ENCODE results near the gene IRAK2. TPM values are rescaled to one million over a fixed set of nuclear protein-coding genes. Genes with fewer than 3 reads are reported as not detected.

The IRAK2 gene
- total and polyA plus RNA-seq, 7 donors, result 3.9 to 21.3 (median 9.1) TPM

DNA sequence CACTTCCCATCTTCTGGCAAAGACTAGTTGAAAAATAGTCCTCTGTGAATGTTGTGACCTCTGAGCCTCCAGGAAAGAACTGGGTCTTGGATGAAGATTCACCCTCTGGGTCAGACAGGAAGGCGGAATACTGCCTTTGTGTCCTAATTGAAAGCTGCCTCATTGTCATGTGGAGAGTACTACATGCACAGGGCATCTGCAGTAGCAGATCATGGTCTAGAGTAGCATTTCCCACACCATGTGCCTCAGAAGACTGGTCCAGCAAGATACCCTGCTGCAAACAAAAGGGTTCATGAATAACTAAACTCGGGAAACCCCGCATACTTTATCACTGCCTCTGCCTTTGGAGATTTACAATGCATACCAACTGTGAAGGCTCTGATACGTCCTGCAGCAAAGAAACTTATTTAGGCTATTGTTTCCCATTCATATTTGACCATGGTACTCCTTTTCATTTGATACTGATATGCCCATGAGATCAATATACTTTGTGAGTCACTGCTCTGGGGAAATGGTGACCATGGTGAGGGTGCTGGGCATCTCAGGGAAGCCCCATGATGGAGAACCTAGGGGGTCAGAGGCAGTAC, 22.7 kb downstream of the IRAK2 start:
- Histone ChIP-seq H3K4me1 (peaks cover 37% of the 10 kb centered on the region), H3K9me3 (no peaks in the 10 kb centered on the region), H3K27ac (no peak overlapping the region), H3K36me3 (ENCODE audit: insufficient read depth in 1 of 2, low read depth in 1 of 2) (peaks cover 0 to 37% of the 10 kb centered on the region in 2 donors), H3K27me3 (ENCODE audit: insufficient read depth in 3 of 3, low read length in 2 of 3) (no peaks in the 10 kb centered on the region), H3K4me3 (no peak overlapping the region)
- DNase-seq (no peak), ATAC-seq (no peak)
- TF ChIP-seq, protein P1, sequence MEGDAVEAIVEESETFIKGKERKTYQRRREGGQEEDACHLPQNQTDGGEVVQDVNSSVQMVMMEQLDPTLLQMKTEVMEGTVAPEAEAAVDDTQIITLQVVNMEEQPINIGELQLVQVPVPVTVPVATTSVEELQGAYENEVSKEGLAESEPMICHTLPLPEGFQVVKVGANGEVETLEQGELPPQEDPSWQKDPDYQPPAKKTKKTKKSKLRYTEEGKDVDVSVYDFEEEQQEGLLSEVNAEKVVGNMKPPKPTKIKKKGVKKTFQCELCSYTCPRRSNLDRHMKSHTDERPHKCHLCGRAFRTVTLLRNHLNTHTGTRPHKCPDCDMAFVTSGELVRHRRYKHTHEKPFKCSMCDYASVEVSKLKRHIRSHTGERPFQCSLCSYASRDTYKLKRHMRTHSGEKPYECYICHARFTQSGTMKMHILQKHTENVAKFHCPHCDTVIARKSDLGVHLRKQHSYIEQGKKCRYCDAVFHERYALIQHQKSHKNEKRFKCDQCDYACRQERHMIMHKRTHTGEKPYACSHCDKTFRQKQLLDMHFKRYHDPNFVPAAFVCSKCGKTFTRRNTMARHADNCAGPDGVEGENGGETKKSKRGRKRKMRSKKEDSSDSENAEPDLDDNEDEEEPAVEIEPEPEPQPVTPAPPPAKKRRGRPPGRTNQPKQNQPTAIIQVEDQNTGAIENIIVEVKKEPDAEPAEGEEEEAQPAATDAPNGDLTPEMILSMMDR (IDR thresholded peaks at IDR 0.05), result no peak
- intact Hi-C loops (cut with DNase I), result no loop called here
- 79 to 85% (median 80%) methylated on average over 4 of the region's 4 CpGs for WGBS, 3 donors

DNA sequence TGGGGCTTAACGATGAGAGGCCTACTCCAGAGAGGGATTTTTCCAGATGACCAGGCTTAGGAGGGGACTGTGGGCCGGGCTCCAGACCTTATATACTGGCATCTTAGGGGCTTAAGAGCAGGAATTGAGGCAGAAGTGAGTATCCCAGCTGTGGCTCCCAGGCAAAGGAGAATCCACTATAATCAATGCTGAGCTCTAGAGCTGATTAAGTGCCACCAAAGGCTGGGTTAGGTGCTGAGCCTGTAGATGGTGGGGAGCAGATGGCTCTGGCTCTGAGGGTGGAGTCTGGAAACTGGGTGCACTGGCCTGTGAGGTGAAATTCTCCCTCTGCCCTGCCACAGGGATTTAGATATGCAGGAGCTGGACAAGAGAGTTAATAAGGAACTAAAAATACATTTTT, 23.2 kb downstream of the IRAK2 start:
- peaks cover 0 to 31% of the 10 kb centered on the region in 2 donors for H3K36me3 ChIP-seq (ENCODE audit: insufficient read depth in 1 of 2, low read depth in 1 of 2)
- no peak overlapping the region for H3K4me3 ChIP-seq
- H3K9me3 ChIP-seq, result no peaks in the 10 kb centered on the region
- peaks cover 42% of the 10 kb centered on the region for H3K4me1 ChIP-seq
- H3K27me3 ChIP-seq (ENCODE audit: insufficient read depth in 3 of 3, low read length in 2 of 3), result no peaks in the 10 kb centered on the region
- intact Hi-C loops (cut with DNase I), result loop anchor here in 1 of 2 donors (2.0 kb wide), 1 partner anchor 19 kb away; no protein-coding TSS in a partner anchor
- 75 to 92% (median 83%) methylated on average over 2 of the region's 2 CpGs for WGBS, 3 donors
- TF ChIP-seq, protein P1 (IDR thresholded peaks at IDR 0.05), result no peak
- H3K27ac ChIP-seq, result peak overlapping the region; percentile 98
- no peak for ATAC-seq
- no peak for DNase-seq

DNA sequence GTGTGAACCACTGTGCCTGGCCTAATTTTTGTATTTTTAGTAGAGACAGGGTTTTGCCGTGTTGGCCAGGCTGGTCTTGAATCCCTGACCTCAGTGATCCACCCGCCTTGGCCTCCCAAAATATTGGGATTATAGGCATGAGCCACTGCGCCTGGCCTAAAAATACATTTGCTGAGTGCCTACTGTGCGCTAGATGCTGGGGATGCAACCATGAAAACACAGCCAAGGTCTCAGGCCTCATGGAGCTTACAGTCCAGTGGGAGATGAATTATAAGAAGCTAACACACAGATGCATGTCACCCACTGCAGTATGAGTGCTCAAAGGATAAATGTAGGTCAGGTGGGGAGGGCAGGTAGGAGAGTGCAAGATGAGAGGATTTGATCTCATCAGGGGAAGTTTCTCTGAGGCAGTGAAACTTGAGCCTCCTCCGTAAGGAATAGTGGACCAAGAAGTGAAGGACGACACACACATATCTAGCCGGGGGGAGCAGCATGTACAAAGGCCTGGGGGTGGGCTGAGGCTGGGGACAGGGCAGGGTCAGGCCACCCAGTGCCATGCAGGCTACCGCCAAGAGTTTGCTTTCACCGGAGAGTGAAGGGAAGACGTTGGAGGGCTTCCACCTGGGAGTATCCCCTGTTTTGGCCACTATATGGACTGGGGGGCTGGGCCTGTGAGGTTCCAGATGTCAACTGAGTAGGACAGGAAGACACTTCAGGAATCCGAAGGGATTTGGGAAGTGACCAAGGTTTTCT, 24.3 kb downstream of the IRAK2 start:
- Histone ChIP-seq H3K27ac (peak overlapping the region; percentile 98), H3K36me3 (ENCODE audit: insufficient read depth in 1 of 2, low read depth in 1 of 2) (peaks cover 0 to 23% of the 10 kb centered on the region in 2 donors), H3K27me3 (ENCODE audit: insufficient read depth in 3 of 3, low read length in 2 of 3) (no peaks in the 10 kb centered on the region), H3K4me1 (peaks cover 53% of the 10 kb centered on the region), H3K4me3 (peak overlapping the region; percentile 8), H3K9me3 (no peaks in the 10 kb centered on the region)
- intact Hi-C loops (cut with DNase I), result loop anchor here in 1 of 2 donors (2.0 kb wide), 1 partner anchor 20 kb away; no protein-coding TSS in a partner anchor
- ATAC-seq, result peak; percentile 17 to 25 (median 19)
- TF ChIP-seq, protein P1 (IDR thresholded peaks at IDR 0.05), result no peak
- WGBS, 3 donors, result 55 to 68% (median 58%) methylated on average over 11 of the region's 11 CpGs
- DNase-seq, result peak; percentile 23 to 64

DNA sequence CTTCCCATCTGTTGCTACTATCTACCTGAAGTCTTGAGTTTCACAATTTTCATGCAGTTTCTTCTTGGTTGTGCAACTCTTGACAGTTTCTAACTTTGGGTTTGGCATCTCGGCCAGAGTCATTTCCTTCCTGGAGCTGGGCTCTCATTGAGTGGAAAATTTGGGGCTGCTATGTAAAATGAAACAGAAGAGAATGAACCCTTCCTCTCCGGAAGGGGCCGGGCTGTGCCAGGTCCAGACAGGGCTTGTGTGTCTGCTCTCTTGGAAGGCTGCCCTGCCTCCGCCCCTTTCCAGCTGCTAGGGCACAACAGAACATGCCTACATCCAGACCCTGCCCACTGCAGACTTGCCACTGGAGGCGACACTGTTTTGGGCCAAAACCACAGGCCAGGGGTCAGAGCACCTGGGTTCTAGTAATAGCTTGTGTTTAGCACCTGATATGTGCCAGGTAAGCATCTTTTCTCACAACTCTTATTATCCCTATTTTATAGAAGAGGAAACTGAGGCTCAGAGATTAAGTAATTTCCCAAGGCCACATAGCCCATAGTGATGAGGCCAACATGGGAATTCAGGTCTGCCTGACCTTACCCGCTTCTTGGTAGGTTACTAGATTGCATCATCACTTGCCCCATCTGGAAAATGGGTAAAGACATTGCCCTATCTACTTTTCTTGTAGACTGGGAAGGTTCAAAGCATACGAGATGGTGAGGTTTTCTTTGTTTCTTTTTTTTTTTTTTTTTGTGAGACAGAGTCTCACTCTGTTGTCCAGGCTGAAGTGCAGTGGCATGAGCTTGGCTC, 25.0 kb downstream of the IRAK2 start:
- DNase-seq (peak; percentile 92 to 95), ATAC-seq (peak; percentile 57 to 72 (median 62))
- peak overlapping the region; percentile 8 for H3K4me3 ChIP-seq
- H3K27me3 ChIP-seq (ENCODE audit: insufficient read depth in 3 of 3, low read length in 2 of 3), result no peaks in the 10 kb centered on the region
- TF ChIP-seq, protein P1 (IDR thresholded peaks at IDR 0.05), result no peak
- intact Hi-C loops (cut with DNase I), result loop anchor here in 1 of 2 donors (2.0 kb wide), 1 partner anchor 21 kb away; no protein-coding TSS in a partner anchor
- H3K27ac ChIP-seq, result peak overlapping the region; percentile 98
- peaks cover 61% of the 10 kb centered on the region for H3K4me1 ChIP-seq
- H3K9me3 ChIP-seq, result no peaks in the 10 kb centered on the region
- 29 to 38% (median 35%) methylated on average over 7 of the region's 7 CpGs for WGBS, 3 donors
- peaks cover 0 to 16% of the 10 kb centered on the region in 2 donors for H3K36me3 ChIP-seq (ENCODE audit: insufficient read depth in 1 of 2, low read depth in 1 of 2)
